HepG2 (cell line): ENCODE data around the gene IDH3A. TPM values are rescaled to one million over a fixed set of nuclear protein-coding genes. Genes with fewer than 3 reads are reported as not detected.

ENCODE experiments used
- ATAC-seq: fragments of 200-7000 bp; cut with Tn5 transposase; 3 replicates; pipeline ENCODE4 v1.9.1; 2020; ENCODE audit warnings: mild to moderate bottlenecking, moderate library complexity
- BruUV-seq: library from RNA; stranded (reverse); fragments of 400-500 nt; replicated peaks from 2 replicates; lab custom pipeline; 2021; lab: Mats Ljungman, UMichigan
- CTCF ChIA-PET: fragments of 300-600 bp; formaldehyde crosslinking; extraction: SDS; loops from one replicate; lab custom pipeline; 2021; ENCODE audit warnings: low total read pairs, inconsistent platforms, low intra/inter-chr PET ratio; lab: Yijun Ruan, JAX
- POLR2A ChIA-PET: fragments of 350-600 bp; sonication (Branson Sonifier 250); formaldehyde crosslinking; loops from one replicate; lab custom pipeline; 2020; ENCODE audit warnings: antibody characterized with exemption, inconsistent platforms; lab: Yijun Ruan, JAX
- DNase-seq: peaks from one replicate; pipeline ENCODE4 v3.0.0-alpha.2; 2015; ENCODE audit warnings: low spot score
- FAIRE-seq: peaks from 3 replicates; lab custom pipeline; 2011; peaks lifted over from hg19 to GRCh38; lab: Jason Lieb, UNC
- H2AFZ ChIP-seq: one replicate; pipeline ENCODE4 v1.6.1; 2011; ENCODE audit warnings: low read length, inconsistent platforms
- H3K27ac ChIP-seq: fragments of 300-600 bp; 3 replicates; pipeline ENCODE4 v1.8.0; 2011; ENCODE audit warnings: mixed run types, mild to moderate bottlenecking, mixed read lengths, low read length, inconsistent platforms; ENCODE audit not compliant: insufficient read depth; ENCODE audit errors: extremely low read length
- H3K27me3 ChIP-seq, 2 experiments: fragments of 200-600 bp in 1 of 2; 2 replicates in 1 of 2; 3 replicates in 1 of 2; pipeline versions ENCODE4 v1.6.0 to v1.8.0; 2011; ENCODE audit warnings: low read length in 2 of 2, mild to moderate bottlenecking in 2 of 2, moderate library complexity in 2 of 2, inconsistent platforms in 1 of 2; ENCODE audit not compliant: insufficient read depth in 2 of 2, control insufficient read depth in 1 of 2
- H3K36me3 ChIP-seq, 2 experiments: fragments of 200-600 bp in 1 of 2; replicated peaks in 1 of 2; 2 replicates in 1 of 2; 3 replicates in 1 of 2; pipeline versions ENCODE4 v1.5.1 to v1.8.0; 2011; ENCODE audit warnings: low read length in 2 of 2, inconsistent platforms in 1 of 2; ENCODE audit not compliant: insufficient read depth in 2 of 2, control insufficient read depth in 1 of 2
- H3K4me1 ChIP-seq: 2 replicates; pipeline ENCODE4 v1.5.1; 2012; ENCODE audit warnings: low read length, inconsistent platforms; ENCODE audit not compliant: insufficient read depth
- H3K4me2 ChIP-seq: 2 replicates; pipeline ENCODE4 v1.6.0; 2011; ENCODE audit warnings: low read depth, low read length, inconsistent platforms
- H3K4me3 ChIP-seq, 3 experiments: fragments of 200-600 bp in 1 of 3; sonication (generic), shearing (Covaris generic) in 1 of 3; replicated peaks in 1 of 3; 2 replicates each; pipeline ENCODE4 v1.5.1; 2011 to 2016; ENCODE audit warnings: low read length in 3 of 3, inconsistent platforms in 2 of 3, low read depth in 2 of 3, mild to moderate bottlenecking in 2 of 3, control low read depth in 1 of 3, mixed read lengths in 1 of 3; ENCODE audit not compliant: insufficient read depth in 1 of 3
- H3K79me2 ChIP-seq: one replicate; pipeline ENCODE4 v1.6.1; 2011; ENCODE audit warnings: low read length, inconsistent platforms; ENCODE audit not compliant: insufficient read depth
- H3K9ac ChIP-seq: 2 replicates; pipeline ENCODE4 v1.6.0; 2011; ENCODE audit warnings: mild to moderate bottlenecking, low read depth, low read length, inconsistent platforms; ENCODE audit not compliant: insufficient read depth
- H3K9me3 ChIP-seq: 2 replicates; pipeline ENCODE4 v1.5.1; 2012; ENCODE audit warnings: mild to moderate bottlenecking, low read length
- H4K20me1 ChIP-seq: 2 replicates; pipeline ENCODE4 v1.6.0; 2011; ENCODE audit warnings: inconsistent platforms, mild to moderate bottlenecking, low read length, moderate library complexity; ENCODE audit not compliant: insufficient read depth
- GMEB1 ChIP-seq: sonication (generic); formaldehyde crosslinking; IDR thresholded peaks from 2 replicates; pipeline ENCODE4 v1.5.1; 2020; ENCODE audit warnings: missing genetic modification reagents, mild to moderate bottlenecking, borderline replicate concordance
- HNF4A ChIP-seq: sonication (generic); formaldehyde crosslinking; IDR thresholded peaks from 2 replicates; pipeline ENCODE4 v1.4.0; 2020; ENCODE audit warnings: missing genetic modification reagents
- HOXD1 ChIP-seq: sonication (generic); formaldehyde crosslinking; IDR thresholded peaks from 2 replicates; pipeline ENCODE4 v1.5.0; 2020; ENCODE audit warnings: missing genetic modification reagents
- JUN ChIP-seq: sonication (generic); formaldehyde crosslinking; IDR thresholded peaks from 2 replicates; pipeline ENCODE4 v1.4.0; 2020; ENCODE audit warnings: mild to moderate bottlenecking, missing genetic modification reagents
- KLF16 ChIP-seq, 2 experiments: sonication (generic) in 1 of 2; formaldehyde crosslinking in 1 of 2; IDR thresholded peaks; 2 replicates each; pipeline versions ENCODE4 v1.6.1 to v1.8.0; 2016 to 2023; ENCODE audit warnings: missing genetic modification reagents in 2 of 2, missing compliant biosample characterization in 1 of 2
- TCF7 ChIP-seq: sonication (generic); IDR thresholded peaks from 2 replicates; pipeline ENCODE4 v1.6.1; 2016; ENCODE audit warnings: antibody characterized with exemption, low read depth
- ZHX2 ChIP-seq, 2 experiments: sonication (generic) in 1 of 2; formaldehyde crosslinking in 1 of 2; IDR thresholded peaks; 2 replicates each; pipeline versions ENCODE4 v1.6.1 to v1.9.0; 2014 to 2022; ENCODE audit warnings: antibody characterized with exemption in 1 of 2, borderline replicate concordance in 1 of 2, inconsistent platforms in 1 of 2, low read depth in 1 of 2, missing genetic modification reagents in 1 of 2
- ZNF24 ChIP-seq: fragments of 450-650 bp; IDR thresholded peaks from 2 replicates; pipeline ENCODE4 v1.6.1; 2017; ENCODE audit warnings: antibody characterized with exemption, mild to moderate bottlenecking
- WGBS: methylation state at CpG from one replicate; pipeline ENCODE4 v1.1.6; 2017; ENCODE audit warnings: low lambda C conversion rate; 5-methylcytosine and 5-hydroxymethylcytosine counted together
- in situ Hi-C: cut with HindIII; loops from 2 replicates; pipeline ENCODE4 v1.10.0; 2017; ENCODE audit warnings: low pct_unique_long_range_greater_than_20kb; ENCODE audit not compliant: extremely low pct_ligation_motif_present
- intact Hi-C: fragments of 100-400 bp; cut with micrococcal nuclease; formaldehyde crosslinking; loops from one replicate; pipeline ENCODE4 v1.10.0; 2022; ENCODE audit not compliant: unreplicated experiment
- polyA plus RNA-seq, 8 experiments: library from polyadenylated mRNA; depleted of rRNA in 3 of 8; stranded (reverse) in 7 of 8; unstranded in 1 of 8; fragments of >200 nt; fragmentation: Illumina TruSeq in 4 of 8; extraction: Trizol in 4 of 8; gene quantifications; 2 replicates each; pipeline versions ENCODE4 v1.2.1 to v1.2.3, GENCODE V29; 2011 to 2016; ENCODE audit warnings: low read depth in 4 of 8, missing spikeins in 1 of 8, mixed read lengths in 1 of 8; ENCODE audit not compliant: insufficient read depth in 1 of 8
- total RNA-seq, 5 experiments: library from RNA; depleted of rRNA; stranded (reverse); fragments of >200 nt; fragmentation: Illumina TruSeq; extraction: Trizol; gene quantifications; 2 replicates each; pipeline ENCODE4 v1.2.3, GENCODE V29; 2016; ENCODE audit warnings: low read depth in 1 of 5

Gene IDH3A
- total and polyA plus RNA-seq, 2 of the 13 experiments (the other 11 are each of a cell fraction or from before 2014, with no cell fraction given): 40.7 to 50.7 TPM

- TF ChIP-seq TCF7 (peak; percentile 30; the same call in 1 of the 2 replicates), KLF16 (CRISPR knock-in tag; IDR thresholded peaks at IDR 0.05) (0 out of 4 replicates have a peak, but pooled peaks of 1 of the 2 experiments have one; percentile 38)
- TF ChIP-seq, all 625 proteins: peak for 34
These were observed 21.3 kb upstream of the IDH3A start (continued) for GRCh38 chr15:78127882-78128281.

- intact Hi-C loops: no loop called here
- H3K4me1 ChIP-seq: peaks cover 39% of the 10 kb centered on the region
- no TSS peak for BruUV-seq
- no peaks in the 10 kb centered on the region for H3K9me3 ChIP-seq
- H3K36me3 ChIP-seq: no peaks in the 10 kb centered on the region
- ChIA-PET CTCF (no interaction called here), POLR2A (no interaction called here)
- no peak overlapping the region for H3K4me2 ChIP-seq
- no peak overlapping the region for H2AFZ ChIP-seq
- no peak overlapping the region for H3K4me3 ChIP-seq
- no peak for DNase-seq
- TF ChIP-seq HNF4A (peak; percentile 46), JUN (CRISPR knock-in tag) (no peak), HOXD1 (CRISPR knock-in tag) (no peak), ZNF24 (no peak), GMEB1 (CRISPR knock-in tag) (no peak), ZHX2 (IDR thresholded peaks at IDR 0.05; ENCODE audit: low read depth) (no peak), ZHX2 (CRISPR knock-in tag; IDR thresholded peaks at IDR 0.05; ENCODE audit: borderline replicate concordance) (no peak)
- ATAC-seq: no peak
- no peak overlapping the region for H3K27ac ChIP-seq
- peaks cover 2 to 14% of the 10 kb centered on the region in 2 experiments; a peak in 2 of 5 replicates for H3K27me3 ChIP-seq
- FAIRE-seq: no peak
- no peaks in the 10 kb centered on the region for H4K20me1 ChIP-seq
- in situ Hi-C loops: no loop called here
- H3K79me2 ChIP-seq: no peaks in the 10 kb centered on the region
- WGBS: 25% methylated on average over 6 of the region's 8 CpGs
- H3K9ac ChIP-seq: no peak overlapping the region
These were observed 19.9 kb upstream of the IDH3A start for GRCh38 chr15:78129077-78129750.
